HepG2 (cell line): ENCODE measurements around the gene RPS14. TPM values are rescaled to one million over a fixed set of nuclear protein-coding genes. Genes with fewer than 3 reads are reported as not detected.

ENCODE experiments used
- CBX2 ChIP-seq, 2 experiments: fragments of 200-600 bp in 1 of 2; sonication (generic); formaldehyde crosslinking in 1 of 2; IDR thresholded peaks; 2 replicates each; pipeline versions ENCODE4 v1.7.0 to v1.8.1; 2018 to 2022; ENCODE audit warnings: low read depth in 2 of 2, low read length in 1 of 2, mild to moderate bottlenecking in 1 of 2, missing genetic modification reagents in 1 of 2
- CHD4 ChIP-seq: fragments of 200-600 bp; sonication (generic); IDR thresholded peaks from 2 replicates; pipeline ENCODE4 v1.7.0; 2017; ENCODE audit warnings: mild to moderate bottlenecking, low read length, borderline replicate concordance
- ESRRA ChIP-seq: sonication (generic); formaldehyde crosslinking; IDR thresholded peaks from 2 replicates; pipeline ENCODE4 v1.5.1; 2020; ENCODE audit warnings: mild to moderate bottlenecking, low read depth, missing genetic modification reagents
- FIP1L1 ChIP-seq: fragments of 200-400 bp; formaldehyde crosslinking; IDR thresholded peaks from 2 replicates; pipeline ENCODE4 v1.6.1; 2018; ENCODE audit warnings: low read depth, mild to moderate bottlenecking, low read length, moderate library complexity, borderline replicate concordance; ENCODE audit not compliant: insufficient read depth
- FOXK2 ChIP-seq: fragments of 450-650 bp; IDR thresholded peaks from 2 replicates; pipeline ENCODE4 v1.6.1; 2016
- HES4 ChIP-seq: sonication (generic); formaldehyde crosslinking; IDR thresholded peaks from 2 replicates; pipeline ENCODE4 v1.9.0; 2021; ENCODE audit warnings: mild to moderate bottlenecking, missing genetic modification reagents, borderline replicate concordance
- HOXA5 ChIP-seq: sonication (generic); formaldehyde crosslinking; IDR thresholded peaks from 2 replicates; pipeline ENCODE4 v1.4.0; 2020; ENCODE audit warnings: missing genetic modification reagents
- ISL2 ChIP-seq: sonication (generic); formaldehyde crosslinking; IDR thresholded peaks from 2 replicates; pipeline ENCODE4 v1.5.0; 2020; ENCODE audit warnings: missing genetic modification reagents
- JDP2 ChIP-seq: sonication (generic); formaldehyde crosslinking; IDR thresholded peaks from 2 replicates; pipeline ENCODE4 v1.8.1; 2022; ENCODE audit warnings: missing genetic modification reagents, borderline replicate concordance
- KDM5B ChIP-seq: sonication (generic); formaldehyde crosslinking; IDR thresholded peaks from 2 replicates; pipeline ENCODE4 v1.4.0; 2020; ENCODE audit warnings: missing genetic modification reagents, mild to moderate bottlenecking, borderline replicate concordance
- MBNL3 ChIP-seq: fragments of 250-450 bp; sonication (Bioruptor Pico); conservative IDR thresholded peaks from 2 replicates; pipeline ENCODE4 v1.8.0; 2022; ENCODE audit warnings: mild to moderate bottlenecking, inconsistent platforms
- NAIF1 ChIP-seq: sonication (generic); formaldehyde crosslinking; IDR thresholded peaks from 2 replicates; pipeline ENCODE4 v1.5.0; 2020; ENCODE audit warnings: mild to moderate bottlenecking, missing genetic modification reagents, borderline replicate concordance
- PAWR ChIP-seq: sonication (generic); formaldehyde crosslinking; IDR thresholded peaks from 2 replicates; pipeline ENCODE4 v1.4.0; 2020; ENCODE audit warnings: missing genetic modification reagents, mild to moderate bottlenecking, borderline replicate concordance
- RXRB ChIP-seq: IDR thresholded peaks from 2 replicates; pipeline ENCODE4 v1.6.1; 2016; ENCODE audit warnings: borderline replicate concordance, missing genetic modification reagents, missing compliant biosample characterization
- SIN3B ChIP-seq: fragments of 150-350 bp; IDR thresholded peaks from 2 replicates; pipeline ENCODE4 v1.6.1; 2014; ENCODE audit warnings: low read length
- SMAD1 ChIP-seq: sonication (generic); formaldehyde crosslinking; IDR thresholded peaks from 2 replicates; pipeline ENCODE4 v1.4.0; 2020; ENCODE audit warnings: missing genetic modification reagents, low read depth, mild to moderate bottlenecking, borderline replicate concordance
- ZFP36 ChIP-seq: fragments of 150-350 bp; IDR thresholded peaks from 2 replicates; pipeline ENCODE4 v1.6.1; 2018; ENCODE audit warnings: borderline replicate concordance, low read length, low read depth; ENCODE audit not compliant: partially characterized antibody
- ZNF10 ChIP-seq: sonication (generic); formaldehyde crosslinking; IDR thresholded peaks from 2 replicates; pipeline ENCODE4 v1.4.0; 2020; ENCODE audit warnings: mild to moderate bottlenecking, low read depth, missing genetic modification reagents, borderline replicate concordance
- ZNF333 ChIP-seq: sonication (generic); formaldehyde crosslinking; IDR thresholded peaks from 2 replicates; pipeline ENCODE4 v1.4.0; 2020; ENCODE audit warnings: mild to moderate bottlenecking, missing genetic modification reagents, borderline replicate concordance
- ZNF496 ChIP-seq: sonication (generic); formaldehyde crosslinking; IDR thresholded peaks from 2 replicates; pipeline ENCODE4 v1.8.1; 2023; ENCODE audit warnings: mild to moderate bottlenecking, moderate library complexity, missing genetic modification reagents; ENCODE audit not compliant: insufficient replicate concordance
- ZNF674 ChIP-seq: sonication (generic); formaldehyde crosslinking; IDR thresholded peaks from 2 replicates; pipeline ENCODE4 v1.5.0; 2020; ENCODE audit warnings: low read depth, mild to moderate bottlenecking, missing genetic modification reagents
- ZNF766 ChIP-seq: sonication (generic); formaldehyde crosslinking; IDR thresholded peaks from 2 replicates; pipeline ENCODE4 v1.5.0; 2020; ENCODE audit warnings: missing genetic modification reagents, borderline replicate concordance
- polyA plus RNA-seq, 8 experiments: library from polyadenylated mRNA; depleted of rRNA in 3 of 8; stranded (reverse) in 7 of 8; unstranded in 1 of 8; fragments of >200 nt; fragmentation: Illumina TruSeq in 4 of 8; extraction: Trizol in 4 of 8; gene quantifications; 2 replicates each; pipeline versions ENCODE4 v1.2.1 to v1.2.3, GENCODE V29; 2011 to 2016; ENCODE audit warnings: low read depth in 4 of 8, missing spikeins in 1 of 8, mixed read lengths in 1 of 8; ENCODE audit not compliant: insufficient read depth in 1 of 8
- total RNA-seq, 5 experiments: library from RNA; depleted of rRNA; stranded (reverse); fragments of >200 nt; fragmentation: Illumina TruSeq; extraction: Trizol; gene quantifications; 2 replicates each; pipeline ENCODE4 v1.2.3, GENCODE V29; 2016; ENCODE audit warnings: low read depth in 1 of 5
- TF ChIP-seq, protein P1 (sequence below): sonication (generic); formaldehyde crosslinking; IDR thresholded peaks from 2 replicates; pipeline ENCODE4 v1.8.0; 2022; ENCODE audit warnings: low read depth, missing genetic modification reagents
- TF ChIP-seq, protein P2 (sequence below): sonication (generic); formaldehyde crosslinking; conservative IDR thresholded peaks from 2 replicates; pipeline ENCODE4 v1.4.0; 2020; ENCODE audit warnings: missing genetic modification reagents
- TF ChIP-seq, protein P3 (sequence below): sonication (generic); formaldehyde crosslinking; IDR thresholded peaks from 2 replicates; pipeline ENCODE4 v1.4.0; 2020; ENCODE audit warnings: missing genetic modification reagents

Gene RPS14
- total and polyA plus RNA-seq, 2 of the 13 experiments (the other 11 are each of a cell fraction or from before 2014, with no cell fraction given): 2,116 to 3,295 TPM

- TF ChIP-seq, protein P1, sequence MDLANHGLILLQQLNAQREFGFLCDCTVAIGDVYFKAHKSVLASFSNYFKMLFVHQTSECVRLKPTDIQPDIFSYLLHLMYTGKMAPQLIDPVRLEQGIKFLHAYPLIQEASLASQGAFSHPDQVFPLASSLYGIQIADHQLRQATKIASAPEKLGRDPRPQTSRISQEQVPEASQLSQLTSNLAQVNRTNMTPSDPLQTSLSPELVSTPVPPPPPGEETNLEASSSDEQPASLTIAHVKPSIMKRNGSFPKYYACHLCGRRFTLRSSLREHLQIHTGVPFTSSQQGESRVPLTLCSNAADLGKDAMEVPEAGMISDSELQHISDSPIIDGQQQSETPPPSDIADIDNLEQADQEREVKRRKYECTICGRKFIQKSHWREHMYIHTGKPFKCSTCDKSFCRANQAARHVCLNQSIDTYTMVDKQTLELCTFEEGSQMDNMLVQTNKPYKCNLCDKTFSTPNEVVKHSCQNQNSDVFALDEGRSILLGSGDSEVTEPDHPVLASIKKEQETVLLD: peak; percentile 73
- TF ChIP-seq JDP2 (no peak; the same call in 1 of the 2 replicates), PAWR (no peak; the same call in 1 of the 2 replicates), FIP1L1 (no peak), ZNF674 (CRISPR knock-in tag) (0 out of 2 replicates have a peak, but pooled peaks have one; percentile 47), SMAD1 (CRISPR knock-in tag) (peak; percentile 75; the same call in 1 of the 2 replicates), FOXK2 (peak; percentile 91), ZFP36 (no peak), KDM5B (CRISPR knock-in tag) (peak; percentile 90; the same call in 1 of the 2 replicates), MBNL3 (CRISPR knock-in tag) (no peak), CHD4 (no peak), RXRB (no peak; the same call in none of the 2 replicates), ZNF333 (CRISPR knock-in tag) (peak; percentile 91), CBX2 (IDR thresholded peaks at IDR 0.05; ENCODE audit: low read depth, low read length) (no peak), CBX2 (CRISPR knock-in tag; IDR thresholded peaks at IDR 0.05; ENCODE audit: low read depth) (no peak), ZNF496 (CRISPR knock-in tag) (no peak), HOXA5 (CRISPR knock-in tag) (peak; percentile 89), ZNF766 (CRISPR knock-in tag) (peak; percentile 69; the same call in 1 of the 2 replicates), ISL2 (CRISPR knock-in tag) (peak; percentile 76), ZNF10 (no peak), HES4 (CRISPR knock-in tag) (peak; percentile 23; the same call in 1 of the 2 replicates), NAIF1 (peak; percentile 67; the same call in 1 of the 2 replicates), ESRRA (no peak; the same call in 1 of the 2 replicates), SIN3B (0 out of 2 replicates have a peak, but pooled peaks have one; percentile 38)
- TF ChIP-seq, protein P2, sequence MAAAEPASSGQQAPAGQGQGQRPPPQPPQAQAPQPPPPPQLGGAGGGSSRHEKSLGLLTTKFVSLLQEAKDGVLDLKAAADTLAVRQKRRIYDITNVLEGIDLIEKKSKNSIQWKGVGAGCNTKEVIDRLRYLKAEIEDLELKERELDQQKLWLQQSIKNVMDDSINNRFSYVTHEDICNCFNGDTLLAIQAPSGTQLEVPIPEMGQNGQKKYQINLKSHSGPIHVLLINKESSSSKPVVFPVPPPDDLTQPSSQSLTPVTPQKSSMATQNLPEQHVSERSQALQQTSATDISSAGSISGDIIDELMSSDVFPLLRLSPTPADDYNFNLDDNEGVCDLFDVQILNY (CRISPR knock-in tag): peak; percentile 39; the same call in 1 of the 2 replicates
- TF ChIP-seq, protein P3, sequence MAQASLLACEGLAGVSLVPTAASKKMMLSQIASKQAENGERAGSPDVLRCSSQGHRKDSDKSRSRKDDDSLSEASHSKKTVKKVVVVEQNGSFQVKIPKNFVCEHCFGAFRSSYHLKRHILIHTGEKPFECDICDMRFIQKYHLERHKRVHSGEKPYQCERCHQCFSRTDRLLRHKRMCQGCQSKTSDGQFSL (CRISPR knock-in tag): 0 out of 2 replicates have a peak, but pooled peaks have one; percentile 29
Observed at GRCh38 chr5:150449517-150450339, at the start of gene RPS14 (continued).
